BJ (cell line): ENCODE data around the gene FXYD5. TPM values are rescaled to one million over a fixed set of nuclear protein-coding genes. Genes with fewer than 3 reads are reported as not detected.

Experiments
- CTCF ChIA-PET: fragments of 350-600 bp; formaldehyde crosslinking; extraction: SDS; loops from one replicate; lab custom pipeline; 2021; ENCODE audit warnings: antibody characterized with exemption, inconsistent platforms; lab: Yijun Ruan, JAX
- POLR2A ChIA-PET: fragments of 300-600 bp; sonication (Branson Sonifier 250); formaldehyde crosslinking; extraction: SDS; loops from one replicate; lab custom pipeline; 2021; ENCODE audit warnings: antibody characterized with exemption; lab: Charles Lee
- DNase-seq: peaks from one replicate; pipeline ENCODE4 v3.0.0-alpha.2; 2011; ENCODE audit warnings: low read depth
- H3K27me3 ChIP-seq: 2 replicates; pipeline ENCODE4 v1.6.0; 2011; ENCODE audit warnings: low read length; ENCODE audit not compliant: control insufficient read depth, insufficient read depth
- H3K36me3 ChIP-seq: 2 replicates; pipeline ENCODE4 v1.5.1; 2011; ENCODE audit warnings: low read length; ENCODE audit not compliant: control insufficient read depth, insufficient read depth
- H3K4me3 ChIP-seq: 2 replicates; pipeline ENCODE4 v1.5.1; 2011; ENCODE audit warnings: low read depth, mild to moderate bottlenecking, control low read depth, low read length
- polyA plus RNA-seq: library from polyadenylated mRNA; depleted of rRNA; stranded (reverse); fragments of >200 nt; gene quantifications from 2 replicates; pipeline ENCODE4 v1.2.3, GENCODE V29; 2011
- TF ChIP-seq, protein P1 (sequence below): IDR thresholded peaks from 2 replicates; pipeline ENCODE4 v1.5.1; 2011; ENCODE audit warnings: low read depth, mild to moderate bottlenecking, control low read depth, inconsistent platforms, low read length, moderate library complexity; ENCODE audit not compliant: insufficient read depth

FXYD5 gene
- polyA plus RNA-seq, 1 experiment = 332 TPM

- TF ChIP-seq, protein P1, sequence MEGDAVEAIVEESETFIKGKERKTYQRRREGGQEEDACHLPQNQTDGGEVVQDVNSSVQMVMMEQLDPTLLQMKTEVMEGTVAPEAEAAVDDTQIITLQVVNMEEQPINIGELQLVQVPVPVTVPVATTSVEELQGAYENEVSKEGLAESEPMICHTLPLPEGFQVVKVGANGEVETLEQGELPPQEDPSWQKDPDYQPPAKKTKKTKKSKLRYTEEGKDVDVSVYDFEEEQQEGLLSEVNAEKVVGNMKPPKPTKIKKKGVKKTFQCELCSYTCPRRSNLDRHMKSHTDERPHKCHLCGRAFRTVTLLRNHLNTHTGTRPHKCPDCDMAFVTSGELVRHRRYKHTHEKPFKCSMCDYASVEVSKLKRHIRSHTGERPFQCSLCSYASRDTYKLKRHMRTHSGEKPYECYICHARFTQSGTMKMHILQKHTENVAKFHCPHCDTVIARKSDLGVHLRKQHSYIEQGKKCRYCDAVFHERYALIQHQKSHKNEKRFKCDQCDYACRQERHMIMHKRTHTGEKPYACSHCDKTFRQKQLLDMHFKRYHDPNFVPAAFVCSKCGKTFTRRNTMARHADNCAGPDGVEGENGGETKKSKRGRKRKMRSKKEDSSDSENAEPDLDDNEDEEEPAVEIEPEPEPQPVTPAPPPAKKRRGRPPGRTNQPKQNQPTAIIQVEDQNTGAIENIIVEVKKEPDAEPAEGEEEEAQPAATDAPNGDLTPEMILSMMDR = no peak
- Histone ChIP-seq H3K27me3 (no peaks in the 10 kb centered on the region; the same call in 1 of the 2 replicates), H3K4me3 (peak overlapping the region; percentile 52), H3K36me3 (no peaks in the 10 kb centered on the region)
- DNase-seq = peak; percentile 53
- ChIA-PET POLR2A (interaction anchor here (0.6 kb wide), 1 partner anchor 17 kb away, joined by 18 read pairs; no protein-coding TSS in a partner anchor), CTCF (interaction anchor here (0.8 to 1.8 kb wide), 10 partner anchors 8 to 146 kb away, joined by 3 to 26 read pairs (median 3); partner anchors contain the start of gene LGI4)
Observed at GRCh38 chr19:35124098-35125060, 30.2 kb upstream of the FXYD5 start.

- Histone ChIP-seq H3K27me3 (peaks cover under 1% of the 10 kb centered on the region; the same call in 1 of the 2 replicates), H3K36me3 (no peaks in the 10 kb centered on the region), H3K4me3 (no peak overlapping the region)
- ChIA-PET POLR2A (no interaction called here), CTCF (interaction anchor here (0.8 to 1.8 kb wide), 9 partner anchors 9 to 145 kb away, joined by 3 to 26 read pairs (median 3); partner anchors contain the start of gene LGI4)
- DNase-seq = no peak
- TF ChIP-seq, protein P1 = no peak
Observed at GRCh38 chr19:35125270-35125717, 29.2 kb upstream of the FXYD5 start.

- no peak for DNase-seq
- Histone ChIP-seq H3K36me3 (no peaks in the 10 kb centered on the region), H3K4me3 (no peak overlapping the region), H3K27me3 (peaks cover 4% of the 10 kb centered on the region)
- ChIA-PET CTCF (interaction anchor here (0.9 to 2.6 kb wide), 6 partner anchors 9 to 44 kb away, joined by 3 to 26 read pairs (median 5); partner anchors contain the start of gene LGI4), POLR2A (no interaction called here)
- TF ChIP-seq, protein P1 = no peak
Observed at GRCh38 chr19:35125749-35126623, 28.5 kb upstream of the FXYD5 start.

DNA sequence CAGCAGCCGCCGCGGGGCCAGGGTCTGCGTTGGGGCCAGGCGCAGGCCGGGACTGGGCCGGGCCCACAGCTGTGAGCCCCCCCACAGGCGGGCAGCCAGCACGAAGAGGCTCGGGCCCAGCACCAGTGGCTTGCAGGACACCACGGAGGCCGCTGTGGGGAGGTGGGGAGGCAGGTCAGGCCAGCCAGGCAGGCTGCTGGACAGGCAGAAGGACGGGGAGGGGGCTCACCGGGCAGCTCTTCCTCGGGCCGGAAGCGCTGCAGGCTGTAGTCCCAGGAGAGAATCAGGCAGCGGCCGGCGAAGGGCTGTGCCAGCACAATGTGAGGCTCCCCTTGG is 27.9 kb upstream of the FXYD5 start:
- POLR2A ChIA-PET = no interaction called here
- CTCF ChIA-PET = interaction anchor here (1.3 to 2.6 kb wide), 4 partner anchors 9 to 15 kb away, joined by 3 to 25 read pairs (median 5); partner anchors contain the start of gene LGI4

More for the DNA sequence above, 27.9 kb upstream of the FXYD5 start:
- H3K4me3 ChIP-seq = no peak overlapping the region
- H3K36me3 ChIP-seq = no peaks in the 10 kb centered on the region
- H3K27me3 ChIP-seq = peaks cover 4% of the 10 kb centered on the region
- DNase-seq = no peak
- TF ChIP-seq, protein P1 = no peak
